Stimulated activated CD8-positive, alpha-beta memory T cell treated with anti-CD3 and anti-CD28 coated beads, Interleukin-7, amount 100 ng/mL, for 4 hours (primary cell): ENCODE data around the gene CCDC97.
"Not testable (repeated sequence)": the region's sequence is repeated elsewhere in the genome, so short reads cannot be mapped to it uniquely, and the experiment has no call there.

Experiments
- DNase-seq, 2 donors: peaks; one replicate each; pipeline ENCODE4 v3.0.0-alpha.2; 2020; ENCODE audit warnings: low read depth in 2 of 2

CCDC97 gene

GRCh38 chr19:41339936-41340335 is 30.0 kb downstream of the CCDC97 start:
- DNase-seq, result no peak

- DNase-seq, result no peak
Observed at GRCh38 chr19:41341669-41342490, 31.9 kb downstream of the CCDC97 start.

DNA sequence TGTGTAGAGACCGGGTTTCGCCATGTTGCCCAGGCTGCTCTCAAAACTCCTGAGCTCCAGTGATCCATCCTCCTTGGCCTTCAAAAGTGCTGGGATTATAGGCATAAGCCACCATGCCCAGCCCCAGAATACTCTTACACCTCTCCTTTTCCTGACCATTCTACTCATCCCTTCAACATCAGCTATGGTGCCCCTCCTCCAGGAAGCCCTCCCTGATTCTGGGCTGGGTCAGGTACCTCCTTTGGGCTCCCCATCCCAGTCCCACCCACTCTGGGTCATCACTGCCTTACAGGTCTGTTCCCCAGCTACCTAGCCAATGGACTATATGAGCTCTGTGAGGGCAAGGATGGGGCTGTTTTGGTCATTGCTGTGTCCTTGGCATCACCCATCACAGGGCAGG is 34.2 kb downstream of the CCDC97 start:
- no peak for DNase-seq

DNA sequence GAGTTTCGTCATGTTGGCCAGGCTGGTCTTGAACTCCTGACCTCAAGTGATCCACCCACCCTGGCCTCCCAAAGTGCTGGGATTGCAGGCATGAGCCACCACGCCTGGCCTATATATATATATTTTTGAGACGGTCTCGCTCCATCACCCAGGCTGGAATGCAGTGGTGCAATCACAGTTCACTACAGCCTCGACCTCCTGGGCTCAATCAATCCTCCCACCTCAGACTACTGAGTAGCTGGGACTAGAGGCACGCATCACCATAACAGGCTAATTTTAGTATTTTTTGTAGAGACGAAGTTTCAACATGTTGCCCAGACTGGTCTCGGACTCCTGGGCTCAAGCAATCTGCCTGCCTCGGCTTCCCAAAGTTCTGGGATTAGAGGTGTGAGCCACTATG is 36.9 kb downstream of the CCDC97 start:
- DNase-seq, result not testable (repeated sequence)

- no peak for DNase-seq
Observed at GRCh38 chr19:41350735-41351338, 40.9 kb downstream of the CCDC97 start.

- peak; percentile 82 to 90 for DNase-seq
Observed at GRCh38 chr19:41351339-41352245, 41.6 kb downstream of the CCDC97 start.

DNA sequence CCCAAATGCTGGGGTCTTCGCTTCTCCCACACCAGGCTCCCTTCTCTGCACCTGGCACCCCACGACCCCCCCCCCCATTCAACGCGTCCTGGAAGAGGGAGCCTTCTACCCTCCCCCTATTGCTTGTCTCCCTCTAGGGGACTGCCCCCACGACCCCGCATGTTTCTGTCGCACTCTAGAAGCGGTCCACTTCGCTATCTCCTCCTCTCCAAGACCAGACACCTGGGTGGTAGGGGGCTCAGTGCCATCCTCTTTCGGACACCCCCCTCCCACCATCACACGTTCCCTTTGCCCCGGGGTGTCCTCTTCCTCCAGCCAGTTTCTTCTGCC is 42.3 kb downstream of the CCDC97 start:
- no peak for DNase-seq

DNA sequence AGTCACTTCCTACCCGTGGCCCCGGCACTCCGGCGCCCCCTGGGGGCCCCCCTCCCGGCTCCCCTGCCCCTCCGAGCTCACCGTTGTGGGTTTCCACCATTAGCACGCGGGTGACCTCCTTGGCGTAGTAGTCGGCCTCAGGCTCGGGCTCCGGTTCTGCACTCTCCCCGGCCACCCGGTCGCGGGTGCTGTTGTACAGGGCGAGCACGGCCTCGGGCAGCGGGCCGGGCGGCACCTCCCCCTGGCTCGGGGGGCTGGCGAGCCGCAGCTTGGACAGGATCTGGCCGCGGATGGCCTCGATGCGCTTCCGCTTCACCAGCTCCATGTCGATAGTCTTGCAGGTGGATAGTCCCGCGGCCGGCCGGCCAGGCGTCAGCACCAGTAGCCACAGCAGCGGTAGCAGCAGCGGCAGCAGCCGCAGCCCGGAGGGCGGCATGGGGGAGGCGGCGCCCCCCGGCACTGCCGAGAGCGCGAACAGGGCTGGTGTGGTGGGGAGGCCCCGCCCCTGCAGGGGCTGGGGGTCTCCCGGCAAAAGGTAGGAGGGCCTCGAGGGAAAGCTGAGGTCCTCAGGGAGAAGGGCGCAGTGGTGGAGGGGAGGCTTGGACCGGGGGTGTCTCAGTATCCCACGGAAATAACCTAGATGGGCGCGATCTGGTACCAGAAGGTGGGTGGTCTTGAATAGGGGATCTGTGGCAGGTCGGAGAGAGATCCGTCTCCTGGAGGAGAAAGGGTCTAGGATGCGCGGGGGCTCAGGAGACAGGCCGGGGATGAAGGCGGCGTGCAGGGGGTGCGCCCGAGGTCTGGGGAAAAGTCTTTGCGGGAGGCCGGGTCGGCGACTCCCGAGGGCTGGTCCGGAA is 42.9 kb downstream of the CCDC97 start:
- DNase-seq, result peak; percentile 58 to 76

GRCh38 chr19:41353466-41354342 is 43.7 kb downstream of the CCDC97 start, which contains the start of gene TGFB1:
Gene TGFB1, minus strand, starts transcription at chr19:41353922. Its CDS starts 878 bp downstream, at chr19:41353044.
- DNase-seq, result peak; percentile 90 to 97

- no peak for DNase-seq
Observed at GRCh38 chr19:41354343-41354953, 44.5 kb downstream of the CCDC97 start.

GRCh38 chr19:41355035-41355434 is 45.1 kb downstream of the CCDC97 start:
- no peak for DNase-seq

GRCh38 chr19:41355802-41356201 is 45.8 kb downstream of the CCDC97 start:
- DNase-seq, result no peak

DNA sequence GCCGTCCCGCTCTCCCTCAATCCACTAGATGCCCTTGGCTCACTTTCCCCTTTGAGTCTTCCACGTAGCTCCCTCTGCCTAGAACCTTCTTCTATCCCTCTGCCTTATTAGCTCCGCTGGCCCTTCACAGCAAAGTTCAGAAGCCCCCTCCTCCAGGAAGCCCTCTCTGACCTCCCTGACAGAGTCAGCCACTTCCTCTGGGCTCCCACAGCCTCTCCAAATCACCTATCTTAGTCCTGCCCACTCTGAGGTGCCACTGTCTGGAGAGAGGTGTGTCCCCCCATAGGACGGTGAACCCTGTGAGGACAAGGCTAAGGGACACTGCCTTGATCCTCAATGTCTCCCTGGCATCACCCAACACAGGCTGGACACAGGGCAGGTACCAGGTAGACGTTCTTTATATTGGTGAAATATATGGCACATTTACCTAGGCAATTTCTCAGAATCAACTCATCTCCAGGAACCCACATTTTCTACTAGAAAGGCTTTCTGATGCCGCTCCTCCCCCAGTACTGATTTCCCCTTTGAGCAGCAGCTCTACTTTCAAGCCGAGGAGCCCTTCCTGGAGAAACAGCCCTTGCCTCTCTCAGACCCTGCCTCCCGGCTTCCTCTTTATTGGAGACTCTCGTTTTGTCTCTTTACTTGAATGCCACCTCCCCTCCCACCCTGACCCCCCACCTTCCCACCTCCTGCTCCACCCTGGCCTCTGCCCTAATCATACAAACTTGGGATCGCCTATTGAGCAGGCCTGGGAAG is 47.2 kb downstream of the CCDC97 start:
- DNase-seq, result no peak

DNA sequence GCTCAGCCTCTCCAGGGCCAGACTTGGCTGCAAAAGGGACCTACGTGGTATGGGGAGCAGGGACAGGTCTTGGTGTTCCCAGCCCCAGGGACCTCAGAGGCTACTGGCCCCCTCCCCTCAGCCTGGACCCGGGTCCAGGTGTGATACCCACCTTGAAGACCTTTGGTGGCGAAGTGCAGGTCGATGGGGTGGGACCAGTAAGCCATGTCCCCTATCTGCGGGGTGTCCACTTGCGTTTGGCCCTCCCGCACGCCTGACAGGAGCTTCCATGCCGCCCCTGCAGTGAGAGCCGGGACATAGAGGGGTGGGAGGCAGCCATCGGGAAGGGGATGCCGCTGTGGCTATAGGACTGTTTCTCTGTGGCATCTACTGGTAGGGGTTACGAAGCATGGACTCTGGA is 47.8 kb downstream of the CCDC97 start:
- no peak for DNase-seq

DNA sequence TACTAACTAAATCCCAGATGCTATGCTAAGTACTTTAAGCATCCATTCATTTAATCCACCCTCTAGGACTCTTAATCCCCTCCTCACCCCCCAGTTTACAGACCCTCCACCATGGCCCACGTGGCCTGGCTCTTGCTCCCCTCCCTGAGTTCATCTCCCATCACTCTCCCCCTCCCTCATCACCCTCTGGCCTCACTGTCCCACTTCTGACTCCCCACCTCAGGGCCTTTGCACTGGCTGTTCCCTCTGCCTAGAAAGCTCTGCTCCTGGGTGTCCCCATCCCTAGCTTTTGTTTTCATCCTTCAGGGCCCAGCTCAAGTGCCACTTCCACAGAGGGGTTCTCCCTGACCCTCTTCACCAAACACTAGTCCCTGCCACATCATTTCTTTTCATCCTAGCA is 49.8 kb downstream of the CCDC97 start:
- DNase-seq, result no peak

DNA sequence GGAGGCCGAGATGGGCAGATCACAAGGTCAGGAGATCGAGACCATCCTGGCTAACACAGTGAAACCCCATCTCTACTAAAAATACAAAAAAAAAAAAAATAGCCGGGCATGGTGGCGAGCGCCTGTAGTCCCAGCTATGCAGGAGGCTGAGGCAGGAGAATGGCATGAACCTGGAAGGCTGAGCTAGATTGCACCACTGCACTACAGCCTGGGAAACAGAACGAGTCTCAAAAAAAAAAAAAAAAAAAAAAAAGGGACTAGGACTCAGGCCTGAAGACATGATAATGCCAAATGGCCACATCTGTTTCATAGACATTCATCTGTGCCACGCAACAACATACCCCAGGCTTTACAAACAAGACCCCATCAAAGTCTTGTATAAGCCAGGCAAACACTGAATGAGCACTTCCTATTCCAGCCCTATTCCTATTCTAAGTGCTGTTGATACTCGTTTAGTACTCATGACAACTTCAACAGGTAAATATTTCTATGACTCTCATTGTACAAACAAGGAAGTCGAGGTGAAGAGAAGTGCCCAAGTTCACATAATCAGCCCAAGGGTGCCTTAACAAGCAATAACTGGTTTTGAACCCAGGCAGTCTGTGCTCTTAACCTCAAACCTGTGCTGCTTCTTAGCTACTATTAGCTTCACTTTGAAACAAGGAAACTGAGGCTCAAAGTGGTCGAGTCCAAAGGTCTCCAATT is 52.3 kb downstream of the CCDC97 start:
- DNase-seq, result no peak

- DNase-seq, result no peak
Observed at GRCh38 chr19:41363371-41363752, 53.4 kb downstream of the CCDC97 start.

GRCh38 chr19:41363753-41364523 is 54.0 kb downstream of the CCDC97 start, which contains the start of gene B9D2:
Gene B9D2, minus strand, starts transcription at chr19:41364149. Its CDS starts 630 bp downstream, at chr19:41363519.
- DNase-seq, result peak; percentile 96 to 99
